Measurements from ENCODE around the gene AOC3.
A peak's percentile ranks its signal among the peaks of the same experiment; 100 is the strongest.

The AOC3 gene

DNA sequence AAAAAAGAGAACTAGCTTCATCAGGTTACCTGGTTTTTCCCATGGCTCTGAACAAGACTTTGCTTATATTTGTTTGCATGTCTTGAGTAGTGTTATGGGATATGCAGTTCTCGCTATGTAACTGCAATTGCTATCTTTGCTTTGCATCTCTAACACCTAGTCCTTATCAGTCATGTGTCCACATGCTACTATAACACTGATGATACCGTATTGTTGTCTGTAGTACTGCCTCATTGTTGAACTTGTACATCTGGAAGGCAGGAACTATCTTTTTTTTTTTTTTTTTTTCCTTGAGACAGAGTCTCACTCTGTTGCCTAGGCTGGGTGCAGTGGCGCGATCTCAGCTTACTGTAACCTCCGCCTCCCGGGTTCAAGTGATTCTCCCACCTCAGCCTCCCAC is 15.3 kb upstream of the AOC3 start:
- peaks cover 0 to 23% (median 6%) of the 10 kb centered on the region in 4 donors for H3K4me1 ChIP-seq
- H3K36me3 ChIP-seq = peaks cover 40 to 61% (median 45%) of the 10 kb centered on the region in 3 donors

GRCh38 chr17:42841975-42842685 is 8.9 kb upstream of the AOC3 start:
- peaks cover 50 to 91% (median 78%) of the 10 kb centered on the region in 3 donors for H3K36me3 ChIP-seq
- intact Hi-C loops (cut with DNase I; ENCODE audit: low total_unique reads) = loop anchor here (2.0 to 5.0 kb wide), 2 partner anchors 89 to 155 kb away; partner anchors contain the start of gene RPL27
- H3K27me3 ChIP-seq = no peaks in the 10 kb centered on the region
- no peak overlapping the region for H3K27ac ChIP-seq
- no peak for TF ChIP-seq CTCF (IDR thresholded peaks at IDR 0.05)
- no peak overlapping the region for H3K4me3 ChIP-seq
- H3K4me1 ChIP-seq = peaks cover 0 to 13% (median 6%) of the 10 kb centered on the region in 4 donors
- DNase-seq = no peak
- H3K9me3 ChIP-seq = no peaks in the 10 kb centered on the region

More for the DNA sequence above, 15.3 kb upstream of the AOC3 start:
- no peaks in the 10 kb centered on the region for H3K27me3 ChIP-seq
- no peaks in the 10 kb centered on the region for H3K9me3 ChIP-seq
- no peak overlapping the region for H3K4me3 ChIP-seq
- intact Hi-C loops (cut with DNase I; ENCODE audit: low total_unique reads) = no loop called here
- no peak for DNase-seq
- TF ChIP-seq CTCF (IDR thresholded peaks at IDR 0.05) = no peak
- H3K27ac ChIP-seq = no peak overlapping the region

GRCh38 chr17:42843358-42843934 is 7.6 kb upstream of the AOC3 start:
- no peaks in the 10 kb centered on the region for H3K27me3 ChIP-seq
- peak; percentile 96 to 97 for TF ChIP-seq CTCF (IDR thresholded peaks at IDR 0.05)
- DNase-seq = peak in 1 of 2 donors; percentile 47
- no peak overlapping the region for H3K4me3 ChIP-seq
- peaks cover 37 to 77% (median 66%) of the 10 kb centered on the region in 3 donors for H3K36me3 ChIP-seq
- intact Hi-C loops (cut with DNase I; ENCODE audit: low total_unique reads) = loop anchor here (2.0 to 5.0 kb wide), 2 partner anchors 87 to 154 kb away; partner anchors contain the start of gene RPL27
- peak overlapping the region; percentile 34 to 36 for H3K27ac ChIP-seq
- no peaks in the 10 kb centered on the region for H3K9me3 ChIP-seq
- peaks cover 0 to 17% (median 7%) of the 10 kb centered on the region in 4 donors for H3K4me1 ChIP-seq

DNA sequence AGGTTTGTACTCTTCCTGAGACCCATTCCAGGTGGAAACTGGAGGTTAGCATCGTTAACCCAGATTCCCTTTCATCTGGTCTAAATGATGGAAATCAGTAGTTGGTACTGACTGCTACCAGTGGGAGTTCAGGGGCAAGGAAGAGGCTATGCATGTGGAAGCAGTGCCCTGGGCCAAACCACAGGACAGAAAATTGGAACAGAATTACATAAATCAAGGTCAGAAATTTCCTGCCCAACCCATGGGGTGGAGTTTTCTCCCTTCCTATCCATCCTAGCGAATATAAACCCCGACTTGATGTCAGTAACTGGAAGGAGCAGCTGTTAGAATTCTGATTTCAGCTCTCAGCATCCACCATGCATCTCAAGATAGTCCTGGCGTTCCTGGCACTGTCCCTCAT is 6.7 kb upstream of the AOC3 start, which contains the start of gene AOC2:
TSS of gene AOC2 (plus strand) at position 310 of the 400 bp plus-strand sequence. CDS start at position 357, 47 bp downstream.
- Histone ChIP-seq H3K4me3 (no peak within 1 kb of the TSS), H3K9me3 (no peaks in the 10 kb centered on the region), H3K27ac (peak within 1 kb of the TSS; percentile 36 to 59), H3K27me3 (no peaks in the 10 kb centered on the region), H3K4me1 (peaks cover 0 to 23% (median 8%) of the 10 kb centered on the region in 4 donors), H3K36me3 (peaks cover 28 to 69% (median 57%) of the 10 kb centered on the region in 3 donors)
- TF ChIP-seq CTCF (IDR thresholded peaks at IDR 0.05) = no peak
- intact Hi-C loops (cut with DNase I; ENCODE audit: low total_unique reads) = loop anchor here (2.0 to 5.0 kb wide), 2 partner anchors 93 to 153 kb away; partner anchors contain the start of gene RPL27
- DNase-seq = no peak

- no peak for TF ChIP-seq CTCF (IDR thresholded peaks at IDR 0.05)
- DNase-seq = no peak
- H3K27me3 ChIP-seq = no peaks in the 10 kb centered on the region
- peaks cover 22 to 62% (median 50%) of the 10 kb centered on the region in 3 donors for H3K36me3 ChIP-seq
- H3K9me3 ChIP-seq = no peaks in the 10 kb centered on the region
- intact Hi-C loops (cut with DNase I; ENCODE audit: low total_unique reads) = loop anchor here (2.0 to 5.0 kb wide), 2 partner anchors 92 to 152 kb away; partner anchors contain the start of gene RPL27
- peak overlapping the region in 1 of 2 donors; percentile 59 for H3K27ac ChIP-seq
- H3K4me3 ChIP-seq = no peak overlapping the region
- peaks cover 0 to 29% (median 11%) of the 10 kb centered on the region in 4 donors for H3K4me1 ChIP-seq
These were observed 6.0 kb upstream of the AOC3 start for GRCh38 chr17:42844761-42845555.

Measured in tibial artery (tissue), 4 donors.